GM12878 (cell line): ENCODE results near the gene VPS18. TPM values are rescaled to one million over a fixed set of nuclear protein-coding genes. Genes with fewer than 3 reads are reported as not detected.
A peak's percentile ranks its signal among the peaks of the same experiment; 100 is the strongest.

ENCODE experiments used
- ATF7 ChIP-seq: fragments of 450-650 bp; IDR thresholded peaks from 2 replicates; pipeline ENCODE4 v1.6.1; 2016; ENCODE audit warnings: low read depth, mild to moderate bottlenecking
- BHLHE40 ChIP-seq, 2 experiments: fragments of 450-650 bp in 1 of 2; IDR thresholded peaks; 2 replicates each; pipeline ENCODE4 v1.6.1; 2011 to 2017; ENCODE audit warnings: low read depth in 2 of 2, borderline replicate concordance in 1 of 2, improper control_type of control experiment in 1 of 2, low read length in 1 of 2, mild to moderate bottlenecking in 1 of 2
- CBFB ChIP-seq: IDR thresholded peaks from 2 replicates; pipeline ENCODE4 v1.6.1; 2016; ENCODE audit warnings: antibody characterized with exemption, low read depth
- CBX3 ChIP-seq: fragments of 200-600 bp; sonication (generic); IDR thresholded peaks from 2 replicates; pipeline ENCODE4 v1.6.1; 2016; ENCODE audit warnings: low read depth, borderline replicate concordance
- FOXK2 ChIP-seq: fragments of 450-650 bp; IDR thresholded peaks from 2 replicates; pipeline ENCODE4 v1.6.1; 2017; ENCODE audit warnings: mild to moderate bottlenecking, moderate library complexity
- FOXM1 ChIP-seq: IDR thresholded peaks from 2 replicates; pipeline ENCODE4 v1.6.1; 2012; ENCODE audit warnings: low read depth, mild to moderate bottlenecking, inconsistent platforms, low read length, moderate library complexity
- HCFC1 ChIP-seq: fragments of 150-350 bp; IDR thresholded peaks from 2 replicates; pipeline ENCODE4 v1.6.1; 2014; ENCODE audit warnings: low read length
- LARP7 ChIP-seq: fragments of 450-650 bp; IDR thresholded peaks from 2 replicates; pipeline ENCODE4 v1.6.1; 2017; ENCODE audit warnings: mild to moderate bottlenecking
- MEF2B ChIP-seq: fragments of 450-650 bp; IDR thresholded peaks from 2 replicates; pipeline ENCODE4 v1.6.1; 2018; ENCODE audit warnings: mild to moderate bottlenecking, moderate library complexity; ENCODE audit not compliant: partially characterized antibody, poor library complexity, severe bottlenecking
- NBN ChIP-seq: fragments of 450-650 bp; IDR thresholded peaks from 2 replicates; pipeline ENCODE4 v1.6.1; 2016
- NFIC ChIP-seq: IDR thresholded peaks from 2 replicates; pipeline ENCODE4 v1.6.1; 2012; ENCODE audit warnings: low read depth, mild to moderate bottlenecking, inconsistent platforms, low read length, moderate library complexity
- NR2C1 ChIP-seq: fragments of 450-650 bp; IDR thresholded peaks from 2 replicates; pipeline ENCODE4 v1.6.1; 2017; ENCODE audit warnings: antibody characterized with exemption, mild to moderate bottlenecking, moderate library complexity
- RB1 ChIP-seq: fragments of 450-650 bp; formaldehyde crosslinking; IDR thresholded peaks from 2 replicates; pipeline ENCODE4 v1.6.1; 2017; ENCODE audit warnings: mild to moderate bottlenecking, borderline replicate concordance
- RCOR1 ChIP-seq: conservative IDR thresholded peaks from 2 replicates; pipeline ENCODE4 v1.6.1; 2012; ENCODE audit warnings: low read depth, low read length, improper control_type of control experiment
- RFX5 ChIP-seq: IDR thresholded peaks from 2 replicates; pipeline ENCODE4 v1.6.1; 2011; ENCODE audit warnings: low read depth, low read length, improper control_type of control experiment
- SIN3A ChIP-seq: IDR thresholded peaks from 2 replicates; pipeline ENCODE4 v1.6.1; 2012; ENCODE audit warnings: low read depth, low read length, improper control_type of control experiment
- SMARCA5 ChIP-seq: fragments of 450-650 bp; IDR thresholded peaks from 2 replicates; pipeline ENCODE4 v1.6.1; 2017; ENCODE audit warnings: mild to moderate bottlenecking
- SP1 ChIP-seq: IDR thresholded peaks from one replicate; pipeline ENCODE4 v1.6.1; 2011; ENCODE audit warnings: low read depth, low read length
- STAT3 ChIP-seq: IDR thresholded peaks from 2 replicates; pipeline ENCODE4 v1.6.1; 2011; ENCODE audit warnings: low read depth, low read length, improper control_type of control experiment
- SUZ12 ChIP-seq: fragments of 200-600 bp; sonication (generic); IDR thresholded peaks from one replicate; pipeline ENCODE4 v1.6.1; 2018; ENCODE audit warnings: antibody characterized with exemption, mild to moderate bottlenecking; ENCODE audit not compliant: unreplicated experiment
- ZNF622 ChIP-seq: fragments of 450-650 bp; IDR thresholded peaks from 2 replicates; pipeline ENCODE4 v1.6.1; 2017; ENCODE audit warnings: mild to moderate bottlenecking, inconsistent platforms
- ZZZ3 ChIP-seq: IDR thresholded peaks from 2 replicates; pipeline ENCODE4 v1.6.1; 2011; ENCODE audit warnings: low read depth; ENCODE audit not compliant: control insufficient read depth, insufficient read length
- polyA plus RNA-seq, 11 experiments: library from polyadenylated mRNA; depleted of rRNA in 4 of 11; unstranded in 6 of 11; stranded (reverse) in 5 of 11; fragments of >200 nt; fragmentation: Nextera tagmentation in 4 of 11; fragmentation: Illumina TruSeq in 1 of 11; extraction: Ambion mirVana in 4 of 11; extraction: Trizol in 1 of 11; gene quantifications; 1 replicate in 1 of 11; 2 replicates in 10 of 11; pipeline versions ENCODE4 v1.2.1 to v1.2.3, GENCODE V29; 2011 to 2016; ENCODE audit warnings: inconsistent platforms in 2 of 11, missing spikeins in 2 of 11, low read depth in 1 of 11
- total RNA-seq, 4 experiments: library from RNA; depleted of rRNA in 3 of 4; stranded (reverse); fragments of >200 nt in 3 of 4; fragmentation: Illumina TruSeq in 1 of 4; extraction: Trizol in 1 of 4; gene quantifications; 2 replicates each; pipeline versions ENCODE4 v1.2.1 to v1.2.3, GENCODE V29; 2013 to 2021
- TF ChIP-seq, protein P1 (sequence below): fragments of 450-650 bp; IDR thresholded peaks from 2 replicates; pipeline ENCODE4 v1.6.1; 2017; ENCODE audit warnings: mild to moderate bottlenecking
- TF ChIP-seq, protein P2 (sequence below): fragments of 450-650 bp; formaldehyde crosslinking; IDR thresholded peaks from 2 replicates; pipeline ENCODE4 v1.4.0; 2022; ENCODE audit warnings: mild to moderate bottlenecking, moderate library complexity
- TF ChIP-seq, protein P3 (sequence below): fragments of 450-650 bp; IDR thresholded peaks from 2 replicates; pipeline ENCODE4 v1.6.1; 2017; ENCODE audit warnings: mild to moderate bottlenecking, low read depth, inconsistent platforms; ENCODE audit not compliant: poor library complexity, severe bottlenecking
- TF ChIP-seq, protein P4 (sequence below): IDR thresholded peaks from 2 replicates; pipeline ENCODE4 v1.6.1; 2012; ENCODE audit warnings: low read length, inconsistent platforms

The VPS18 gene
- total and polyA plus RNA-seq, 10 of the 15 experiments (the other 5 are each of a cell fraction or from before 2014, with no cell fraction given) = 0.71 to 20.4 (median 10.6) TPM

DNA sequence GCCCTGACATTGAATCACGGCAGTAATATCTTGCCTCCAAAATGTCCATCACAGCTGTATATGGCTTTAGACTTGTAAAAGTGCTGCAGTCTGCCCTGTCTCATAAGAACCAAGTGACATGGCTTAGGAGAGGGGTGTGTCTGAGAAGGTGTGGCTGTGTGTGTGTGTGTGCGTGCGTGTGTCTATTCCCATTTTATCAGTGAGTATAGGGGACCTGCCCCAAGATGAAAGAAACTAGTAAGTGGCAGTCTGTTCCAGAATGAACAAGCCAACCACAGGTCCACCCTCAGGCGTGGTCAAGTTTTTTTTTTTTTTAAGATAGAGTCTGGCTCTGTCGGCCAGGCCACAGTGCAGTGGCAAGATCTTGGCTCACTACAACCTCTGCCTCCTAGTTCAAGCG is 14.6 kb upstream of the VPS18 start (continued):
- TF ChIP-seq, protein P1, sequence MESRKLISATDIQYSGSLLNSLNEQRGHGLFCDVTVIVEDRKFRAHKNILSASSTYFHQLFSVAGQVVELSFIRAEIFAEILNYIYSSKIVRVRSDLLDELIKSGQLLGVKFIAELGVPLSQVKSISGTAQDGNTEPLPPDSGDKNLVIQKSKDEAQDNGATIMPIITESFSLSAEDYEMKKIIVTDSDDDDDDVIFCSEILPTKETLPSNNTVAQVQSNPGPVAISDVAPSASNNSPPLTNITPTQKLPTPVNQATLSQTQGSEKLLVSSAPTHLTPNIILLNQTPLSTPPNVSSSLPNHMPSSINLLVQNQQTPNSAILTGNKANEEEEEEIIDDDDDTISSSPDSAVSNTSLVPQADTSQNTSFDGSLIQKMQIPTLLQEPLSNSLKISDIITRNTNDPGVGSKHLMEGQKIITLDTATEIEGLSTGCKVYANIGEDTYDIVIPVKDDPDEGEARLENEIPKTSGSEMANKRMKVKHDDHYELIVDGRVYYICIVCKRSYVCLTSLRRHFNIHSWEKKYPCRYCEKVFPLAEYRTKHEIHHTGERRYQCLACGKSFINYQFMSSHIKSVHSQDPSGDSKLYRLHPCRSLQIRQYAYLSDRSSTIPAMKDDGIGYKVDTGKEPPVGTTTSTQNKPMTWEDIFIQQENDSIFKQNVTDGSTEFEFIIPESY = no peak
- TF ChIP-seq RFX5 (no peak), NR2C1 (no peak), FOXK2 (no peak), SIN3A (no peak), RCOR1 (no peak), RB1 (no peak), LARP7 (no peak), BHLHE40 (IDR thresholded peaks at IDR 0.05; ENCODE audit: borderline replicate concordance in 1 of 2, low read depth in 2 of 2, low read length in 1 of 2) (0 out of 4 replicates have a peak, but pooled peaks of 1 of the 2 experiments have one; percentile 20), CBX3 (no peak), ZNF622 (no peak), HCFC1 (no peak), SP1 (no peak), CBFB (no peak), MEF2B (no peak), STAT3 (no peak), SMARCA5 (no peak), NFIC (no peak), FOXM1 (no peak), NBN (peak; percentile 82; the same call in 1 of the 2 replicates), SUZ12 (no peak), ZZZ3 (no peak), ATF7 (0 out of 2 replicates have a peak, but pooled peaks have one; percentile 30)
- TF ChIP-seq, protein P2, sequence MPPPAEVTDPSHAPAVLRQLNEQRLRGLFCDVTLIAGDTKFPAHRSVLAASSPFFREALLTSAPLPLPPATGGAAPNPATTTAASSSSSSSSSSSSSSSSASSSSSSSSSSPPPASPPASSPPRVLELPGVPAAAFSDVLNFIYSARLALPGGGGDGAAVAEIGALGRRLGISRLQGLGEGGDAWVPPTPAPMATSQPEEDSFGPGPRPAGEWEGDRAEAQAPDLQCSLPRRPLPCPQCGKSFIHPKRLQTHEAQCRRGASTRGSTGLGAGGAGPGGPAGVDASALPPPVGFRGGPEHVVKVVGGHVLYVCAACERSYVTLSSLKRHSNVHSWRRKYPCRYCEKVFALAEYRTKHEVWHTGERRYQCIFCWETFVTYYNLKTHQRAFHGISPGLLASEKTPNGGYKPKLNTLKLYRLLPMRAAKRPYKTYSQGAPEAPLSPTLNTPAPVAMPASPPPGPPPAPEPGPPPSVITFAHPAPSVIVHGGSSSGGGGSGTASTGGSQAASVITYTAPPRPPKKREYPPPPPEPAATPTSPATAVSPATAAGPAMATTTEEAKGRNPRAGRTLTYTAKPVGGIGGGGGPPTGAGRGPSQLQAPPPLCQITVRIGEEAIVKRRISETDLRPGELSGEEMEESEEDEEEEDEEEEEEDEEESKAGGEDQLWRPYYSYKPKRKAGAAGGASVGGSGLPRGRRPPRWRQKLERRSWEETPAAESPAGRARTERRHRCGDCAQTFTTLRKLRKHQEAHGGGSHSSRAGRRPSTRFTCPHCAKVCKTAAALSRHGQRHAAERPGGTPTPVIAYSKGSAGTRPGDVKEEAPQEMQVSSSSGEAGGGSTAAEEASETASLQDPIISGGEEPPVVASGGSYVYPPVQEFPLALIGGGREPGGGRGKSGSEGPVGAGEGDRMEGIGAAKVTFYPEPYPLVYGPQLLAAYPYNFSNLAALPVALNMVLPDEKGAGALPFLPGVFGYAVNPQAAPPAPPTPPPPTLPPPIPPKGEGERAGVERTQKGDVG (CRISPR knock-in tag) = no peak
- TF ChIP-seq, protein P3, sequence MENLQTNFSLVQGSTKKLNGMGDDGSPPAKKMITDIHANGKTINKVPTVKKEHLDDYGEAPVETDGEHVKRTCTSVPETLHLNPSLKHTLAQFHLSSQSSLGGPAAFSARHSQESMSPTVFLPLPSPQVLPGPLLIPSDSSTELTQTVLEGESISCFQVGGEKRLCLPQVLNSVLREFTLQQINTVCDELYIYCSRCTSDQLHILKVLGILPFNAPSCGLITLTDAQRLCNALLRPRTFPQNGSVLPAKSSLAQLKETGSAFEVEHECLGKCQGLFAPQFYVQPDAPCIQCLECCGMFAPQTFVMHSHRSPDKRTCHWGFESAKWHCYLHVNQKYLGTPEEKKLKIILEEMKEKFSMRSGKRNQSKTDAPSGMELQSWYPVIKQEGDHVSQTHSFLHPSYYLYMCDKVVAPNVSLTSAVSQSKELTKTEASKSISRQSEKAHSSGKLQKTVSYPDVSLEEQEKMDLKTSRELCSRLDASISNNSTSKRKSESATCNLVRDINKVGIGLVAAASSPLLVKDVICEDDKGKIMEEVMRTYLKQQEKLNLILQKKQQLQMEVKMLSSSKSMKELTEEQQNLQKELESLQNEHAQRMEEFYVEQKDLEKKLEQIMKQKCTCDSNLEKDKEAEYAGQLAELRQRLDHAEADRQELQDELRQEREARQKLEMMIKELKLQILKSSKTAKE = peak; percentile 50
- TF ChIP-seq, protein P4, sequence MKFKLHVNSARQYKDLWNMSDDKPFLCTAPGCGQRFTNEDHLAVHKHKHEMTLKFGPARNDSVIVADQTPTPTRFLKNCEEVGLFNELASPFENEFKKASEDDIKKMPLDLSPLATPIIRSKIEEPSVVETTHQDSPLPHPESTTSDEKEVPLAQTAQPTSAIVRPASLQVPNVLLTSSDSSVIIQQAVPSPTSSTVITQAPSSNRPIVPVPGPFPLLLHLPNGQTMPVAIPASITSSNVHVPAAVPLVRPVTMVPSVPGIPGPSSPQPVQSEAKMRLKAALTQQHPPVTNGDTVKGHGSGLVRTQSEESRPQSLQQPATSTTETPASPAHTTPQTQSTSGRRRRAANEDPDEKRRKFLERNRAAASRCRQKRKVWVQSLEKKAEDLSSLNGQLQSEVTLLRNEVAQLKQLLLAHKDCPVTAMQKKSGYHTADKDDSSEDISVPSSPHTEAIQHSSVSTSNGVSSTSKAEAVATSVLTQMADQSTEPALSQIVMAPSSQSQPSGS = no peak
